IMR-90 (cell line): Measurements from ENCODE around the gene NDST1. TPM values are rescaled to one million over a fixed set of nuclear protein-coding genes. Genes with fewer than 3 reads are reported as not detected.

ENCODE experiments used
- ATAC-seq: fragments of 200-7000 bp; cut with Tn5 transposase; 2 replicates; pipeline ENCODE4 v1.9.1; 2020; ENCODE audit warnings: low read depth, mild to moderate bottlenecking, moderate library complexity
- BruUV-seq: library from RNA; stranded (reverse); fragments of 400-500 nt; replicated peaks from 2 replicates; lab custom pipeline; 2021; lab: Mats Ljungman, UMichigan
- CTCF ChIA-PET: fragments of 300-600 bp; formaldehyde crosslinking; extraction: SDS; loops from one replicate; lab custom pipeline; 2021; ENCODE audit warnings: antibody characterized with exemption; lab: Yijun Ruan, JAX
- POLR2A ChIA-PET: fragments of 300-600 bp; sonication (Branson Sonifier 250); formaldehyde crosslinking; loops from one replicate; lab custom pipeline; 2022; ENCODE audit warnings: antibody characterized with exemption; ENCODE audit not compliant: unreplicated experiment; lab: Charles Lee
- DNase-seq: peaks from one replicate; pipeline ENCODE4 v3.0.0; 2013
- H2AFZ ChIP-seq: replicated peaks from 2 replicates; pipeline ENCODE3; 2013; ENCODE audit warnings: low read length, mild to moderate bottlenecking; ENCODE audit not compliant: poor library complexity
- H2AK5ac ChIP-seq: 2 replicates; pipeline ENCODE4 v1.6.1; 2013; ENCODE audit warnings: low read depth, low read length, inconsistent platforms
- H2AK9ac ChIP-seq: replicated peaks from 2 replicates; pipeline ENCODE3; 2013; ENCODE audit warnings: mild to moderate bottlenecking, low read depth, low read length, moderate library complexity; ENCODE audit not compliant: poor library complexity
- H2BK120ac ChIP-seq: 2 replicates; pipeline ENCODE4 v1.6.1; 2013; ENCODE audit warnings: low read depth, low read length, inconsistent platforms
- H2BK15ac ChIP-seq: 3 replicates; pipeline ENCODE4 v1.6.1; 2013; ENCODE audit warnings: low read depth, low read length, inconsistent platforms
- H2BK20ac ChIP-seq: 2 replicates; pipeline ENCODE4 v1.6.1; 2013; ENCODE audit warnings: low read depth, mild to moderate bottlenecking, inconsistent platforms, low read length, moderate library complexity
- H2BK5ac ChIP-seq: 2 replicates; pipeline ENCODE4 v1.6.1; 2013; ENCODE audit warnings: mild to moderate bottlenecking, low read depth, low read length, inconsistent platforms; ENCODE audit not compliant: poor library complexity, severe bottlenecking
- H3K14ac ChIP-seq: replicated peaks from 2 replicates; pipeline ENCODE4 v1.6.1; 2013; ENCODE audit warnings: low read depth, low read length, inconsistent platforms
- H3K18ac ChIP-seq: 2 replicates; pipeline ENCODE4 v1.6.1; 2013; ENCODE audit warnings: low read depth, low read length, control low read depth
- H3K23ac ChIP-seq: 2 replicates; pipeline ENCODE4 v1.6.1; 2013; ENCODE audit warnings: low read depth, low read length, inconsistent platforms
- H3K27ac ChIP-seq: 2 replicates; pipeline ENCODE4 v1.5.1; 2013; ENCODE audit warnings: mild to moderate bottlenecking, control low read depth, low read length; ENCODE audit not compliant: insufficient read depth
- H3K27me3 ChIP-seq: 2 replicates; pipeline ENCODE4 v1.6.1; 2013; ENCODE audit warnings: low read length; ENCODE audit not compliant: control insufficient read depth, insufficient read depth
- H3K36me3 ChIP-seq: 2 replicates; pipeline ENCODE4 v1.6.1; 2013; ENCODE audit warnings: low read length, mixed read lengths; ENCODE audit not compliant: control insufficient read depth, insufficient read depth
- H3K4ac ChIP-seq: 2 replicates; pipeline ENCODE4 v1.6.1; 2013; ENCODE audit warnings: low read depth, low read length, inconsistent platforms
- H3K4me1 ChIP-seq: 2 replicates; pipeline ENCODE4 v1.6.1; 2013; ENCODE audit warnings: low read length, mixed read lengths; ENCODE audit not compliant: control insufficient read depth, insufficient read depth
- H3K4me2 ChIP-seq: 2 replicates; pipeline ENCODE4 v1.6.1; 2013; ENCODE audit warnings: low read depth, mild to moderate bottlenecking, control low read depth, low read length, moderate library complexity
- H3K4me3 ChIP-seq: 2 replicates; pipeline ENCODE4 v1.5.1; 2013; ENCODE audit warnings: low read depth, mild to moderate bottlenecking, control low read depth, low read length, moderate library complexity; ENCODE audit not compliant: insufficient read depth
- H3K56ac ChIP-seq: 2 replicates; pipeline ENCODE4 v1.6.1; 2013; ENCODE audit warnings: low read length, inconsistent platforms; ENCODE audit not compliant: insufficient read depth; ENCODE audit errors: extremely low read depth
- H3K79me1 ChIP-seq, 2 experiments: 2 replicates each; pipeline ENCODE4 v1.6.1; 2013; ENCODE audit warnings: low read length in 2 of 2, inconsistent platforms in 1 of 2, low read depth in 1 of 2
- H3K9ac ChIP-seq: 2 replicates; pipeline ENCODE4 v1.6.1; 2013; ENCODE audit warnings: low read depth, low read length, control low read depth
- H3K9me1 ChIP-seq: 2 replicates; pipeline ENCODE4 v1.6.1; 2013; ENCODE audit warnings: low read length, inconsistent platforms; ENCODE audit not compliant: insufficient read depth
- H3K9me3 ChIP-seq: 2 replicates; pipeline ENCODE4 v1.6.1; 2013; ENCODE audit warnings: low read length; ENCODE audit not compliant: control insufficient read depth, insufficient read depth
- H4K20me1 ChIP-seq: 2 replicates; pipeline ENCODE4 v1.6.1; 2013; ENCODE audit warnings: low read length, inconsistent platforms; ENCODE audit not compliant: insufficient read depth
- H4K5ac ChIP-seq: 2 replicates; pipeline ENCODE4 v1.6.1; 2013; ENCODE audit warnings: mild to moderate bottlenecking, low read depth, low read length, control low read depth
- H4K8ac ChIP-seq, 2 experiments: 2 replicates each; pipeline ENCODE4 v1.6.1; 2013; ENCODE audit warnings: low read depth in 2 of 2, low read length in 2 of 2, control low read depth in 1 of 2, inconsistent platforms in 1 of 2
- H4K91ac ChIP-seq: 2 replicates; pipeline ENCODE4 v1.6.1; 2013; ENCODE audit warnings: low read depth, low read length, inconsistent platforms; ENCODE audit not compliant: insufficient read depth
- BHLHE40 ChIP-seq: fragments of 150-350 bp; IDR thresholded peaks from 2 replicates; pipeline ENCODE4 v1.6.1; 2016; ENCODE audit warnings: mild to moderate bottlenecking, low read depth, low read length
- MAZ ChIP-seq: IDR thresholded peaks from 2 replicates; pipeline ENCODE4 v1.6.1; 2012; ENCODE audit warnings: low read depth, mild to moderate bottlenecking, low read length, improper control_type of control experiment, moderate library complexity, borderline replicate concordance
- MXI1 ChIP-seq: IDR thresholded peaks from 2 replicates; pipeline ENCODE4 v1.6.1; 2012; ENCODE audit warnings: low read depth, mild to moderate bottlenecking, low read length, moderate library complexity, borderline replicate concordance
- POLR2A ChIP-seq: IDR thresholded peaks from 2 replicates; pipeline ENCODE4 v1.6.1; 2012; ENCODE audit warnings: mild to moderate bottlenecking, low read depth, low read length
- RCOR1 ChIP-seq: IDR thresholded peaks from 2 replicates; pipeline ENCODE4 v1.6.1; 2012; ENCODE audit warnings: mild to moderate bottlenecking, low read length, improper control_type of control experiment; ENCODE audit not compliant: insufficient replicate concordance
- RFX5 ChIP-seq: IDR thresholded peaks from 2 replicates; pipeline ENCODE4 v1.8.0; 2012; ENCODE audit warnings: low read depth, mild to moderate bottlenecking, low read length, moderate library complexity
- WGBS, 2 experiments: methylation state at CpG; one replicate each; pipeline versions ENCODE4 v1.1.5 to v1.1.7; 2013; ENCODE audit warnings: missing lambda C conversion rate in 2 of 2; ENCODE audit not compliant: insufficient read length in 1 of 2; ENCODE audit errors: extremely low coverage in 2 of 2; 5-methylcytosine and 5-hydroxymethylcytosine counted together
- dilution Hi-C: fragments of 300-500 bp; cut with HindIII; formaldehyde crosslinking; loops from one replicate; pipeline ENCODE4 v1.14.3; 2018; ENCODE audit warnings: low sequenced_read_pairs; ENCODE audit not compliant: unreplicated experiment
- in situ Hi-C: fragments of 300-500 bp; cut with MboI; formaldehyde crosslinking; loops from 3 replicates; pipeline ENCODE4 v1.14.3; 2019; ENCODE audit warnings: low sequenced_read_pairs, inconsistent platforms, mixed read lengths
- intact Hi-C: fragments of 100-400 bp; cut with micrococcal nuclease; formaldehyde crosslinking; loops from 2 replicates; pipeline ENCODE4 v1.10.0; 2022
- polyA plus RNA-seq, 3 experiments: library from polyadenylated mRNA; depleted of rRNA; stranded (reverse); fragments of >200 nt; gene quantifications; 2 replicates each; pipeline ENCODE4 v1.2.3, GENCODE V29; 2012; ENCODE audit warnings: low replicate concordance in 1 of 3
- total RNA-seq: library from RNA; depleted of rRNA; stranded (reverse); fragments of >200 nt; gene quantifications from 2 replicates; pipeline ENCODE4 v1.2.3, GENCODE V29; 2012
- TF ChIP-seq, protein P1 (sequence below): conservative IDR thresholded peaks from 2 replicates; pipeline ENCODE4 v1.5.1; 2012; ENCODE audit warnings: mild to moderate bottlenecking, low read depth, low read length, improper control_type of control experiment
- TF ChIP-seq, protein P2 (sequence below): fragments of 150-350 bp; IDR thresholded peaks from 2 replicates; pipeline ENCODE4 v1.6.1; 2016; ENCODE audit warnings: low read depth, mild to moderate bottlenecking, low read length, moderate library complexity, borderline replicate concordance
- TF ChIP-seq, protein P3 (sequence below): fragments of 150-350 bp; IDR thresholded peaks from 2 replicates; pipeline ENCODE4 v1.6.1; 2017; ENCODE audit warnings: mild to moderate bottlenecking, antibody characterized with exemption, low read length, low read depth

Gene NDST1
- total and polyA plus RNA-seq, 2 of the 4 experiments (the other 2 are of a cell fraction): 30.5 to 80.4 TPM

DNA sequence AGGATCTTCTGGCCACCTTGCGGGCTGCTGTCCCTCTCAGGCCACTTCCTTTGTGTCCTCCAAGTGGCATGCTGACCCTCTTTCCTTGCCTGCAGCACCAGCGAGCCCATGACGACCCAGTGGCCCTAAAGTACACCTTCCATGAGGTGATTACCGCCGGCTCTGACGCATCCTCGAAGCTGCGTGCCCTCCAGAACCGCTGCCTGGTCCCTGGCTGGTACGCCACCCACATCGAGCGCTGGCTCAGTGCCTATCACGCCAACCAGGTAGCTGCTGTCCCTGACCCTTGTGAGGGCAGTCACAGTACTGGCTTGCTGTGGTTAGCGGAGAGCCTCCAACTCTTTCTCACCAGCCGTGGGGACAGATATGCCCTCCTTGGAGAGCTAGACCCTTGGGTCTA is 40.2 kb downstream of the NDST1 start:
- peaks cover 4% of the 10 kb centered on the region; the same call in 1 of the 2 replicates for H3K9me1 ChIP-seq
- H3K79me1 ChIP-seq: peaks cover 31 to 52% of the 10 kb centered on the region in 2 experiments
- BruUV-seq: no TSS peak
- H3K27me3 ChIP-seq: no peaks in the 10 kb centered on the region
- dilution Hi-C loops: no loop called here
- in situ Hi-C loops: loop anchor here (5.0 kb wide), 1 partner anchor 86 kb away; no protein-coding TSS in a partner anchor
- intact Hi-C loops: no loop called here
- H3K56ac ChIP-seq: no peak overlapping the region
- H2AK5ac ChIP-seq: no peak overlapping the region
- H2BK120ac ChIP-seq: no peak overlapping the region
- H3K4me1 ChIP-seq: peaks cover 7% of the 10 kb centered on the region
- H3K36me3 ChIP-seq: peaks cover 66% of the 10 kb centered on the region
- no peak overlapping the region for H3K14ac ChIP-seq
- no peak overlapping the region for H3K18ac ChIP-seq
- TF ChIP-seq BHLHE40 (no peak), MAZ (no peak), RFX5 (no peak), RCOR1 (no peak), POLR2A (no peak), MXI1 (no peak)
- TF ChIP-seq, protein P1, sequence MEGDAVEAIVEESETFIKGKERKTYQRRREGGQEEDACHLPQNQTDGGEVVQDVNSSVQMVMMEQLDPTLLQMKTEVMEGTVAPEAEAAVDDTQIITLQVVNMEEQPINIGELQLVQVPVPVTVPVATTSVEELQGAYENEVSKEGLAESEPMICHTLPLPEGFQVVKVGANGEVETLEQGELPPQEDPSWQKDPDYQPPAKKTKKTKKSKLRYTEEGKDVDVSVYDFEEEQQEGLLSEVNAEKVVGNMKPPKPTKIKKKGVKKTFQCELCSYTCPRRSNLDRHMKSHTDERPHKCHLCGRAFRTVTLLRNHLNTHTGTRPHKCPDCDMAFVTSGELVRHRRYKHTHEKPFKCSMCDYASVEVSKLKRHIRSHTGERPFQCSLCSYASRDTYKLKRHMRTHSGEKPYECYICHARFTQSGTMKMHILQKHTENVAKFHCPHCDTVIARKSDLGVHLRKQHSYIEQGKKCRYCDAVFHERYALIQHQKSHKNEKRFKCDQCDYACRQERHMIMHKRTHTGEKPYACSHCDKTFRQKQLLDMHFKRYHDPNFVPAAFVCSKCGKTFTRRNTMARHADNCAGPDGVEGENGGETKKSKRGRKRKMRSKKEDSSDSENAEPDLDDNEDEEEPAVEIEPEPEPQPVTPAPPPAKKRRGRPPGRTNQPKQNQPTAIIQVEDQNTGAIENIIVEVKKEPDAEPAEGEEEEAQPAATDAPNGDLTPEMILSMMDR: no peak
- TF ChIP-seq, protein P2, sequence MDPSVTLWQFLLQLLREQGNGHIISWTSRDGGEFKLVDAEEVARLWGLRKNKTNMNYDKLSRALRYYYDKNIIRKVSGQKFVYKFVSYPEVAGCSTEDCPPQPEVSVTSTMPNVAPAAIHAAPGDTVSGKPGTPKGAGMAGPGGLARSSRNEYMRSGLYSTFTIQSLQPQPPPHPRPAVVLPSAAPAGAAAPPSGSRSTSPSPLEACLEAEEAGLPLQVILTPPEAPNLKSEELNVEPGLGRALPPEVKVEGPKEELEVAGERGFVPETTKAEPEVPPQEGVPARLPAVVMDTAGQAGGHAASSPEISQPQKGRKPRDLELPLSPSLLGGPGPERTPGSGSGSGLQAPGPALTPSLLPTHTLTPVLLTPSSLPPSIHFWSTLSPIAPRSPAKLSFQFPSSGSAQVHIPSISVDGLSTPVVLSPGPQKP: no peak
- TF ChIP-seq, protein P3, sequence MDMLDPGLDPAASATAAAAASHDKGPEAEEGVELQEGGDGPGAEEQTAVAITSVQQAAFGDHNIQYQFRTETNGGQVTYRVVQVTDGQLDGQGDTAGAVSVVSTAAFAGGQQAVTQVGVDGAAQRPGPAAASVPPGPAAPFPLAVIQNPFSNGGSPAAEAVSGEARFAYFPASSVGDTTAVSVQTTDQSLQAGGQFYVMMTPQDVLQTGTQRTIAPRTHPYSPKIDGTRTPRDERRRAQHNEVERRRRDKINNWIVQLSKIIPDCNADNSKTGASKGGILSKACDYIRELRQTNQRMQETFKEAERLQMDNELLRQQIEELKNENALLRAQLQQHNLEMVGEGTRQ: no peak
- ATAC-seq: no peak
- H2BK20ac ChIP-seq: no peak overlapping the region
- H3K9ac ChIP-seq: no peak overlapping the region
- CTCF ChIA-PET: no interaction called here
- no peak for DNase-seq
- no peak overlapping the region for H4K8ac ChIP-seq
- no peak overlapping the region for H4K91ac ChIP-seq
- H3K27ac ChIP-seq: no peak overlapping the region
- no peak overlapping the region for H4K5ac ChIP-seq
- no peaks in the 10 kb centered on the region for H3K9me3 ChIP-seq
- 94% methylated on average over 9 of the region's 15 CpGs; no CpG with 5 or more reads in 1 of the 2 experiments for WGBS, 2 experiments
- H2BK15ac ChIP-seq: no peak overlapping the region
- peak overlapping the region; percentile 51 for H2AFZ ChIP-seq
- H4K20me1 ChIP-seq: peaks cover 4% of the 10 kb centered on the region; the same call in 1 of the 2 replicates
- no peak overlapping the region for H2BK5ac ChIP-seq
- H3K4me3 ChIP-seq: no peak overlapping the region
- no peak overlapping the region for H3K4ac ChIP-seq
- H3K4me2 ChIP-seq: no peak overlapping the region
- no peak overlapping the region for H3K23ac ChIP-seq
- POLR2A ChIA-PET: no interaction called here
- no peak overlapping the region for H2AK9ac ChIP-seq
